HFF-Myc (cell line): ENCODE results near the gene CDH23.

Source experiments
- DNase-seq: peaks from one replicate; pipeline ENCODE4 v3.0.0-alpha.2; 2011; ENCODE audit warnings: low read depth; ENCODE audit errors: extremely low read depth
- H3K4me3 ChIP-seq: replicated peaks from 2 replicates; pipeline ENCODE4 v1.5.1; 2011; ENCODE audit warnings: low read depth, mild to moderate bottlenecking, control low read depth, low read length
- CTCF ChIP-seq: IDR thresholded peaks from 2 replicates; pipeline ENCODE4 v1.5.1; 2012; ENCODE audit warnings: mild to moderate bottlenecking, low read depth, low read length, control low read depth; ENCODE audit errors: missing control alignments

The CDH23 gene

GRCh38 chr10:71812016-71812912, 415.5 kb downstream of the CDH23 start:
- H3K4me3 ChIP-seq, result no peak overlapping the region
- DNase-seq, result no peak
- TF ChIP-seq CTCF, result peak; percentile 93

- TF ChIP-seq CTCF, result no peak
These were observed 416.3 kb downstream of the CDH23 start for GRCh38 chr10:71812913-71813590.

GRCh38 chr10:71814922-71815411, 418.2 kb downstream of the CDH23 start:
- DNase-seq, result no peak
- TF ChIP-seq CTCF, result no peak
- H3K4me3 ChIP-seq, result no peak overlapping the region

More at GRCh38 chr10:71812913-71813590, 416.3 kb downstream of the CDH23 start:
- no peak overlapping the region for H3K4me3 ChIP-seq
- DNase-seq, result no peak

GRCh38 chr10:71815515-71816130, 418.9 kb downstream of the CDH23 start:
- no peak for TF ChIP-seq CTCF
- no peak for DNase-seq
- H3K4me3 ChIP-seq, result no peak overlapping the region

GRCh38 chr10:71816421-71816851, 419.7 kb downstream of the CDH23 start:
- no peak for DNase-seq
- TF ChIP-seq CTCF, result no peak
- H3K4me3 ChIP-seq, result no peak overlapping the region

GRCh38 chr10:71816936-71817618, 420.4 kb downstream of the CDH23 start:
- TF ChIP-seq CTCF, result no peak
- H3K4me3 ChIP-seq, result no peak overlapping the region
- no peak for DNase-seq
